Measurements from ENCODE around the gene TLE4.
"Not testable (repeated sequence)": the region's sequence is repeated elsewhere in the genome, so short reads cannot be mapped to it uniquely, and the experiment has no call there.

TLE4 gene

DNA sequence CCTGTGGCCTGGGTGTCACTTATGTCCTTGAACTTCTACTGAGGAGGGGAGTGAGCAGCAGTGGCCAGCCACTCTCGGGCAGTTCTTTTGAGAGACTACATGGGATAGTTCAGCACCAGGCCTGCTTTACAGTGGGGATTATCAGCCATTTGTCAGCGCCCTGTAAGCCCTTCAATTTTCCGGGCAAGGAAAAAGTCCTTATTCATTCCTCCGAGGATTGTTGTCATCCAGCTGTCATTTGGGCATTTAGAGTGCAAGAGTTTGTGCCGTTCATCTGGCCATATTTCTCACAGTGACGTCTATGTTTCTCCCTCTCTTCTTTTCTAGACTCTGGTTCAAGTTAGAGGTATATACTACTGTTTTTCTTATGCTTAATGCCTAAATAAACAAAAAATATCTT is 172.8 kb downstream of the TLE4 start:
- no peaks in the 10 kb centered on the region for H3K27me3 ChIP-seq

DNA sequence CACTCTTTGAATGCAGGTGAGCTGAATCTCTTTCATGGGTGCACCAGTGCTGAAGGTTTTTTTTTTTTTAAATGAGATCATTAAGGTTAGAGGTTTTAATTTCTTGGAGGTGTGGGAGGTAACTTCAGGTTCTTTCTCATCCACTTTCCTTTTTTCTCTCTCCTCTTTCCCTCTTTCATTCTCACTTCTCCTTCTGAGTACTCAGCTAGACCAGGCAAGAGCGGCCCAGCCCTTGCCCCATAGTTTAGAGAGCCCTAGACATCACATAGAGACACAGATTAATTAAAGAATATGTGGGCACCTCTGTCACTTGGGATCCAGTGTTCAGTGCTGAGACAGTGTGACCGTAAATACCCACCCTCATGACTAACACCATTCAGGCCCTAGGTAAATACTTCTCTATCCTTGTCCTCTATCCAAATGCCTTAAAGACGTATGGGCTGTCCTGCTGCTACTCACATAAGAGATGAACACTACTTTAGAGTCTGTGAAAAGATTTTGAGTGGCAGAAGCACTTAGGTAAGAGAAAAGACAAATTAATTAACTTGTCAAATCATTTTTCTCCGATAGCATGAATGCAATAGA is 174.1 kb downstream of the TLE4 start:
- Histone ChIP-seq H3K9me3 (no peaks in the 10 kb centered on the region), H3K36me3 (no peaks in the 10 kb centered on the region), H3K4me1 (ENCODE audit: control insufficient read depth in 1 of 2, insufficient read depth in 1 of 2, low read depth in 1 of 2, low read length in 1 of 2) (no peaks in the 10 kb centered on the region), H3K4me3 (ENCODE audit: low read depth in 1 of 2, low read length in 1 of 2) (no peak overlapping the region), H3K27ac (no peak overlapping the region), H3K27me3 (no peaks in the 10 kb centered on the region)
- TF ChIP-seq, protein P1, sequence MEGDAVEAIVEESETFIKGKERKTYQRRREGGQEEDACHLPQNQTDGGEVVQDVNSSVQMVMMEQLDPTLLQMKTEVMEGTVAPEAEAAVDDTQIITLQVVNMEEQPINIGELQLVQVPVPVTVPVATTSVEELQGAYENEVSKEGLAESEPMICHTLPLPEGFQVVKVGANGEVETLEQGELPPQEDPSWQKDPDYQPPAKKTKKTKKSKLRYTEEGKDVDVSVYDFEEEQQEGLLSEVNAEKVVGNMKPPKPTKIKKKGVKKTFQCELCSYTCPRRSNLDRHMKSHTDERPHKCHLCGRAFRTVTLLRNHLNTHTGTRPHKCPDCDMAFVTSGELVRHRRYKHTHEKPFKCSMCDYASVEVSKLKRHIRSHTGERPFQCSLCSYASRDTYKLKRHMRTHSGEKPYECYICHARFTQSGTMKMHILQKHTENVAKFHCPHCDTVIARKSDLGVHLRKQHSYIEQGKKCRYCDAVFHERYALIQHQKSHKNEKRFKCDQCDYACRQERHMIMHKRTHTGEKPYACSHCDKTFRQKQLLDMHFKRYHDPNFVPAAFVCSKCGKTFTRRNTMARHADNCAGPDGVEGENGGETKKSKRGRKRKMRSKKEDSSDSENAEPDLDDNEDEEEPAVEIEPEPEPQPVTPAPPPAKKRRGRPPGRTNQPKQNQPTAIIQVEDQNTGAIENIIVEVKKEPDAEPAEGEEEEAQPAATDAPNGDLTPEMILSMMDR (IDR thresholded peaks at IDR 0.05): no peak

More for the DNA sequence above, 172.8 kb downstream of the TLE4 start:
- H3K9me3 ChIP-seq: no peaks in the 10 kb centered on the region
- H3K4me3 ChIP-seq (ENCODE audit: low read depth in 1 of 2, low read length in 1 of 2): no peak overlapping the region
- H3K36me3 ChIP-seq: no peaks in the 10 kb centered on the region
- TF ChIP-seq, protein P1 (IDR thresholded peaks at IDR 0.05): no peak
- H3K4me1 ChIP-seq (ENCODE audit: control insufficient read depth in 1 of 2, insufficient read depth in 1 of 2, low read depth in 1 of 2, low read length in 1 of 2): no peaks in the 10 kb centered on the region
- no peak overlapping the region for H3K27ac ChIP-seq

- not testable (repeated sequence) for H3K27ac ChIP-seq; H3K9me3 ChIP-seq; H3K36me3 ChIP-seq; H3K27me3 ChIP-seq; H3K4me1 ChIP-seq (ENCODE audit: control insufficient read depth in 1 of 2, insufficient read depth in 1 of 2, low read depth in 1 of 2, low read length in 1 of 2); H3K4me3 ChIP-seq (ENCODE audit: low read depth in 1 of 2, low read length in 1 of 2)
Observed at GRCh38 chr9:79751895-79752466, 180.2 kb downstream of the TLE4 start.

GRCh38 chr9:79756414-79756813 is 184.6 kb downstream of the TLE4 start:
- no peak overlapping the region for H3K4me3 ChIP-seq (ENCODE audit: low read depth in 1 of 2, low read length in 1 of 2)
- no peaks in the 10 kb centered on the region for H3K4me1 ChIP-seq (ENCODE audit: control insufficient read depth in 1 of 2, insufficient read depth in 1 of 2, low read depth in 1 of 2, low read length in 1 of 2)
- H3K9me3 ChIP-seq: no peaks in the 10 kb centered on the region
- no peak overlapping the region for H3K27ac ChIP-seq
- H3K36me3 ChIP-seq: no peaks in the 10 kb centered on the region
- TF ChIP-seq, protein P1 (IDR thresholded peaks at IDR 0.05): no peak
- H3K27me3 ChIP-seq: no peaks in the 10 kb centered on the region

DNA sequence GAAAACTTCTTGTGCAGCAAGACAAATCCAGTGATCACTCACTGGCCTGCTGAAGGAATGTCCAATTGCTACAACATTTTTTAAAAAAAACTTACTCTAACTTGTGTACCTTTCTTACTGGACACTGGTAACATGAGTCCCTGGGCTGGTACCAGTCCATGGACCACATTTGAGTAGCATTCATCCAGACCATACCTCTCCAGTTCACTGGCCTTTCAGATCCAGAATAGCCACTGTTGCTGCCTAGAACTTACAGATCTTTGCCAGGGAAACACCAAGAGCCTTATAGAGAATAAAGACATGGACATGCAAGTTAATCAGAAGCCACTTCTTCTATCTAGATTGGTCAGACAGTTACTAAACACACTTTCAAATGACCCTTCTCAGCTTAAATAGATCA is 185.3 kb downstream of the TLE4 start:
- no peaks in the 10 kb centered on the region for H3K4me1 ChIP-seq (ENCODE audit: control insufficient read depth in 1 of 2, insufficient read depth in 1 of 2, low read depth in 1 of 2, low read length in 1 of 2)
- H3K36me3 ChIP-seq: no peaks in the 10 kb centered on the region
- no peaks in the 10 kb centered on the region for H3K27me3 ChIP-seq
- H3K27ac ChIP-seq: no peak overlapping the region
- no peaks in the 10 kb centered on the region for H3K9me3 ChIP-seq
- H3K4me3 ChIP-seq (ENCODE audit: low read depth in 1 of 2, low read length in 1 of 2): no peak overlapping the region
- TF ChIP-seq, protein P1 (IDR thresholded peaks at IDR 0.05): no peak

GRCh38 chr9:79757881-79758669 is 186.3 kb downstream of the TLE4 start:
- H3K9me3 ChIP-seq: no peaks in the 10 kb centered on the region
- H3K27ac ChIP-seq: no peak overlapping the region
- TF ChIP-seq, protein P1 (IDR thresholded peaks at IDR 0.05): no peak
- no peaks in the 10 kb centered on the region for H3K36me3 ChIP-seq
- H3K27me3 ChIP-seq: no peaks in the 10 kb centered on the region
- H3K4me3 ChIP-seq (ENCODE audit: low read depth in 1 of 2, low read length in 1 of 2): no peak overlapping the region
- H3K4me1 ChIP-seq (ENCODE audit: control insufficient read depth in 1 of 2, insufficient read depth in 1 of 2, low read depth in 1 of 2, low read length in 1 of 2): no peaks in the 10 kb centered on the region
